NCI-H146 treated with DMSO at 0.1 percent for 48 hours (cell line): ENCODE results near the gene CNDP2.
"Not testable (repeated sequence)": the region's sequence is repeated elsewhere in the genome, so short reads cannot be mapped to it uniquely, and the experiment has no call there.

Experiments used
- DNase-seq: peaks from one replicate; lab custom pipeline; 2025; ENCODE audit not compliant: unreplicated experiment; lab: John Stamatoyannopoulos, UW

The CNDP2 gene

GRCh38 chr18:74565164-74565563 lies 69.0 kb downstream of the CNDP2 start:
- not testable (repeated sequence) for DNase-seq

- not testable (repeated sequence) for DNase-seq
Observed at GRCh38 chr18:74565993-74566392, 69.8 kb downstream of the CNDP2 start.

DNA sequence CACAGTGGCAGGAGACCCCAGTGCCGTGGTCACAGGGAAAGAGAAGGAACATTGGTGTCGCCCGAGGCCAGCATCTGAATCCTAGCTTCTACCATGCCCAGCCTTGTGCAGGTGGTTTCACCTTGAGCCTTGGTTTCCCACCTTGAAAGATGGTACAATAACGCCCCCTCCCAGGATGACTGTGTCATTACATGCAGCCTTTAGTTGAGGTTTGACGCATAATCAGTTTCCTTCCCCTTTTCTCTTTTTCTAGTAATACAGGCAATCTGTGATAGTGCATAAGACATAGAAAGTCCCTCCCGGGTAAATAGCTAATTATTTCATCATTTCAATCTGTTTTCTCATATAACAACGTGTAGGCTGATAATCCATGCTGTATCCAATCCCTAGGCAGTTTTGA lies 71.7 kb downstream of the CNDP2 start:
- no peak for DNase-seq

DNA sequence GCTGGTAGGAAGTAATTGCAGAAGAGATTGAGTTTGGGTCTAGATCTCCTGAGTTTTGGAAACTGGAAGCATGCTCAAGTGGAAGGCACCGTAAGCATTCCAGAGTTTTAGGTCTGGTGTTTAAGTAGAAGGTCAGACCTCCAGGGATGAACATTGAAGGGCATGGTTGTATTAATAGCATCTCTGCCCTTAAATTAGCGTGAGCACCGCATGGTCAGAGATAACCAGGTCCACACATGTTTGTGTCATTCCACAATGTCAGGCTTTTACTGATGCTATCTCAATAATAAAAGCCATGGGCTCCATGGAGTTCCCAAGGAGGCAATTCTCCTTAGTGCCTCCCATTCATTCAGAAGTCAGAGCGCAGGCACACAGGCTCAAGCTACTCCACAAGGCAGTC lies 73.2 kb downstream of the CNDP2 start:
- no peak for DNase-seq

DNA sequence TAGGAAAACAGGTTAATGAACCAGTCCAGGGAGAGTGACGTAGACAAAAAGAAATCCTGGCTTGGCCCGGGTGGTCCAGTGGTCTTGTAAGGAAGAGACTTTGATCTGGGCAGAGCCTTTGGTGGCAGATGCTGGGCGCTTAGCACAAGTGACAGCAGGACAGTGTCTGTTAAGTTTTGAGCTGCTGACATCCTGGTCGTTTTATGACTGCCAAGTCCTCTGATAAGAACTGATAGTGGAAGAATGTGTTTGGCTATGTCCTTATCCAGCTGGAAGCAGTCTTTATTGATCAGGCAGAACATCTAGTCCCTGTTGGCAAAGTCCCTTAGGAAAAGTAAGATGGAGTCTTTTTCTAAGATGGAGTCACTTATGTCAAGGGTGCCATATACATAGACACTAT lies 74.1 kb downstream of the CNDP2 start:
- DNase-seq = no peak

DNA sequence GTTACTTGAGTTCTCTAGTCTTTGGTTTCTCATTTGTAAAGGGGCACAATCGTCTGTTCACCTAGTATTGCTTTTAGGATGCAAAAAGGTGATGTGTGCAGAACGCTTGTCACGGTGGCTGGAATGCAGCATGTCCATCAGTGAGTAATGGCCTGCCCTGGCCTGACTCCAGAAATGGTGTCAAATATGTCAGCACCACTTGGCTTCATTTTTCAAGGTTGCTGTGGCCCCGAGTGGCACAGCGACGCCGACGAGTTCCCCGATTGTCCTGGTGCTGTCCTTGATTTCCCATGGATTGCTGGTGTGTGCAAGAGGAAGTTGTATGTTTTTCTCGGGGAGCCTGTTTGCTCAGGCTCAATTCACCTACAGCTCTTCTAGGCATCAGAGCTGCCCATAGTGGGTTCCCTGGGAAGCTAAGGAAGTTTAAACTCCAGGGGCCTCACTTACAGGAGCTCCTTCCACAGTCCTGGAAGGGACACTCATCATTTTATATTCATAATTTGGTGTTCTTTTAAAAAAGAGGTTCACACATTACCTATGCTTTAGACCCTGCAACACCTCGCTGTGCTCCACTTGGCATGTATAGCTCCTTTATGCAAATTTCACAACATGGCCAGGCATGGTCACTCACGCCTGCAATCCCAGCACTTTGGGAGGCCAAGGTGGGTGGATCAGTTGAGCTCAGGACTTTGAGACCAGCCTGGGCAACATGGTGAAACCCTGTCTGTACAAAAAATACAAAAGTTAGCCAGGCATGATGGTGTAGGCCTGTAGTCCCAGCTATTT lies 75.9 kb downstream of the CNDP2 start:
- no peak for DNase-seq

DNA sequence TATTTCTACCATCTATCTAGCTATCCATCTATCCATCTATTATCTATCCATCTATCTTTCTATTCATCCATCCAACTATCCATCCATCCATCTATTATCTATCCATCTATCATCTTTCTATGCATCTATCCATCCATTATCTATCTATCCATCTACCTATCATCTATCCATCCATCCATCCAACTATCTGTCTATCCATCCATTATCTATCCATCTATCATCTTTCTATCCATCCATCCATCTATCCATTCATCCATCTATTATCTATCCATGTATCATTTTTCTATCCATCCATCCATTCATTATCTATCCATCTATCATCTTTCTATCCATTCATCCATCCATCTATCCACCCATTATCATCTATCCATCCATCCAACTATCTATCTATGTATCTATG lies 76.9 kb downstream of the CNDP2 start:
- no peak for DNase-seq
